DMS153 (cell line): ENCODE measurements around the gene RALGAPA2.
"Not testable (repeated sequence)": the region's sequence is repeated elsewhere in the genome, so short reads cannot be mapped to it uniquely, and the experiment has no call there.

Experiments used
- DNase-seq: peaks from one replicate; lab custom pipeline; 2025; lab: John Stamatoyannopoulos, UW

RALGAPA2 gene

DNA sequence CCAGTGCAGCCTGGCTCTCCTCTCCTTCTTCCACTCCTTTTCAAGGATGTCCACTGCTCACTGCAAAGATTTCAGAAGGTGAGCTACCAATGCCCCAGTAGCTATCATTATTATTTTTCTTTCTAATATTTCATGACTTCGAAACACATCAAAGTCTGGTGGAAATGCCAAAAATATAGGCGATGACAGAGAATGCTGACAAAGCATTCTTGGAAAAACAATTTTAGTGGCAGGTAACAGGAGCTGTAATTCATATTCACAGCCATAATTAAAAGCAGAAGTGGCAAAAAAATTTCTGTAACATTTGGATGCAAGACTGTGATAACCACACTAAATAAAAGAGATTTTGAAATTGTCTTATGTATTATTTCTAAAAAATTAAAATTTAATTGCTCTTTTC lies 133.6 kb downstream of the RALGAPA2 start:
- DNase-seq = no peak

DNA sequence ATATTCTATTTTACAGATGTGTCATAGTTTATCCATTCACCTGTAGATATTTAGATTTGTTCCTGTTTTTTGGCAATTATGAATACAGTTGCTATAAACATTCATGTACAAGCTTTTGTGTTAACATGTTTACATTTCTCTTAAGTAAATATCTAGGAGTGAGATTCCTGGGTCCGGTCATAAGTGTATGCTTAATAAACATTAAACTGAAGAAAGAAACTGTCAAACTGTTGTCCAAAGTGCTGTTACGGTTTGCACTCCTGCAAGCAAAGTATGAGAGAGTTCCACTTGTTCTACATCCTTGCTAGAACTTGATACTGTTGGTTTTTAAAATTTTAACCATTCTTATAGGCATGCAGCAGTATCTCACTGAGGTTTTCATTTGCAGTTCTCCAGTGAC lies 138.6 kb downstream of the RALGAPA2 start:
- DNase-seq = no peak

DNA sequence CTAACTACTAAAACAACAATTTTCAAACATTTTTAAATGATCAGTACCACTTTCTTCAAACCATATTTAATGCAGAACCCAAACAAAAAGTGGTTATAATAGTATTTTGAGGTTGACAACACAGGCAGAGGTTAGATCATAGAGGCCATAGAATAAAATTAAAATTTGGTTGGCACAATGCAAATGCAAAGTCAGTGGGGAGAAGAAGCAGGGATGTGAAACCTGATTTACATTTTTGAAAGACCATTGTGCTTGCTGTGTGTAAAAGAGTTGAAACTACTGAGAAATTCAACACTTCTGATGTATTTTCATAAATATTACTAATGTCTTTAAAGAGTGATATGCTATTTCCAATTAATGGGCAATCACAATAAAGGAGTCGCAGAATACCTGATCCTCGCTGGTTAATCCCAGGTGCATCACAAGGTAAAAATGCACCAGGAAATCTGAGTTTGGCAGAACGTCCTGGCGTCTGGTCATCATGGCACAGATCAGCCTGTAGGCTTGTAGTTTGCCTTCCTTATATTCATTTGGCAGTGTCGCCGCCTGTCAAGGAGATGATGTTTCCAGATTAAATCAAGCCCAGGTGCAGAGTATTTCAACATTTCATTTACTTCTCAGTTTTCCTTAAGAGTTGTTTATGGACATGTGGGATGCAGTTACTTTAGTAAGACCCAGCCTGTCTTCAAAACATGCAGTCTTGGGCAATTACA lies 141.2 kb downstream of the RALGAPA2 start:
- DNase-seq = no peak

DNA sequence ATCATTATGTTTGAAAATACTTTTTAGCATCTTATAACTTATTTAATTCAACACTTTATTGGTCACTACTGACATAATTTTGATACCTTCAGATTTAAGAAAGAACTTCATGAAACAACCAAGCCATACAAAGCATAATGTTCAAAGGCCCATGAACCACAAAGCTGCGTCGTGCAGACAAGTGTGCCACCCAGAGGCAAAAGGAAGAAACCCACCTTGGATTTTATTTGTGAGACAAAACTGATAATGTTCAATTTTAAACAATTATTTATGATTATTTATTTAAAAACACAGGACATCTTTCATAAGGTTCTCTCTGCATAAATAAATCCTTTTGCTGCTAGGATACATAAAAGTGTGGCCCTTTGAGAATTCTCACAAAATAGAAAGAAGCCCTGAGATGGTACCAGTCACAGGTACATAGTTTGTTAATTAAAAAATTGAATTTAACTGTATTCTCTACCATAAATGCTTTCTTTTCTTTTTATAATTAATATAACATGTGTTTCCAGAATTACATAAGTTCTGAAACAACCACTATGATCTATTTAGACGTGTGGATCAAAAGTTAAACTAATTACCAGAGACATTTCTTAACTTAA lies 143.7 kb downstream of the RALGAPA2 start:
- DNase-seq = peak; percentile 35

DNA sequence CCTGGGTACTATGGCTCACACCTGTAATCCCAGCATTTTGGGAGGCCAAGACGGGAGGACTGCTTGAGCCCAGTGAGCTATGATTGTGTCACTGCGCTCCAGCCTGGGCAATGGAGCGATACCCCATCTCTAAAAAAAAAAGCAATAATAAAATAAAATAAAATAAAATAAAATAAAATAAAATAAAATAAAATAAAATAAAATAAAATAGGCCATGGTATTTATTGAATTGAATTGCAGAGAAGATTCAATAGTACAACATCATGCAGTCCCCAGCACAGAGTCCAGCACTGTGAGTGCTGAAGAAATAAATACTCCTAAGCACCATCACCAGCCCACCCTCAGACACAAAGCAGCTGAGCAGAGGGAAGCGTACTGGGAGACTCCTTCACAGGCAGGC lies 144.7 kb downstream of the RALGAPA2 start:
- no peak for DNase-seq

DNA sequence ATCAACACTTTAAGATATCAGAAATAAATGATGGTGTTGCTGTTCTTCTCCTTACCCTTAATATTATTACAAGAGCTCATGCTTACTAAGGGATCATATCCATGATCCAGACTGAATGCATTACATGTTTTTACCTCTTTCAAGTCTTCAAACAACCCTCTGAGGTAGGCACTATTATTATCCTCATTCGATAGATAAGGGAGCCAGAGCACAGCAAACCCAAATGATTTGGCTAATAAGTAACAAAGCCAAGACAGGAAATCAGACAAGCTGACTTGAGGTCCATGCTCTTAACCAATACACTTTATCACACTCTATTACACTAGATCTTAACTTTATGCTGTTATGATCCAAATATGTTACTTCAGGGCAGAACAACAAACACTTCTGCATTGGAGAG lies 145.9 kb downstream of the RALGAPA2 start:
- DNase-seq = no peak

DNA sequence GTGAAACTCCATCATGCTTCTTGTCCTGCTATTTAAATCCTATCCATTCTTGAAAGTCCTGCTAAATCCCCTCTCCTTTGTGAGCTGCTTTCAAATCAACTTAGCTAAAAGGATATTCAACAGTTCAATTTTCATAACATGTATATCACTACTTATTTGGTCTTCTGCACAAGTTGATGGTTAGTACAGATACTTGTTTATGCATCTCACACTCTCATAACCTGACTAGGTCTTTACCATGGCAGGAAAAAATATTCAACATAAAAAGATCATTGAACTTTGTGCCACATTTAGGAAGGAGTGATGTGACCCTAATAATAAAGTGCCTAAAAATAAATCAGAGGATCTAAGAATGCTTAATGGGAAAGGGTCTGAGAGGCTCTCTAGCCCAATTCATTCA lies 148.2 kb downstream of the RALGAPA2 start:
- DNase-seq = no peak

DNA sequence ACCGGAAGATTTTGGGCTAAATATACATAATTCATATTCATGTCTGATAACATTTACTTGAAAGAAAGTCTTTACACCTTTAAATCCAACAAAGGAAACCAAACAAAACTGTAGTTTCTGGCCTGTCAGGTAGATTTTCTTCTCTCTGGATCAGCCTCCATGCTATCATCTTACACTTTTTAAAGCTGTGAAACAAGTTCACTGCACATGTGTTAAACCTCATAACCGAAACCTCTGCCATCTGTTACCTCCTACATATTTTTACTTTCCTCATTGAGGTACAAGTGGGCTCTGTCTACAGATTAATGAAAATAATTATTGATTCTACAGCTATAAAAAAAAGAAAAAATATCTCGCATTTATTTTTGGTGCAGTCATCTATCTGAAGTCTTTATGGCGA lies 149.9 kb downstream of the RALGAPA2 start:
- no peak for DNase-seq

DNA sequence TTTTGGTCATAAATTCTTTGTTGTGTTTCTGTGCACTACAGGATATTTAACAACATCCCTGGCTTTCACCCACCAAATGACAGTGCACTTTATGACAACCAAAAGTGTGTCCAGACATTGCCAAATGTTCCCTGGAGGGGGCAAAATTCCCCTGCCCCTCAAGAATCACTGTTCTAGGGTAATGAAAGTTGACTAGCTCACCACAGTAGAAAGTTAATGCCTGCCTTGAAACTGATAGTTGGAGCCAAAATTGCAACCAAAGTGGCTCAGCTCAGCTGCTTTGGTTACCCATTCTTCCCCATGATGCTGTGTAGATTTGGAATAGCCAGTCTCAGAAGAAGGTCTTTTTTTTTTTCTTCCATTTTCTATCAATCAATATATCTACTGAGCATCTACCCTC lies 150.6 kb downstream of the RALGAPA2 start:
- no peak for DNase-seq

DNA sequence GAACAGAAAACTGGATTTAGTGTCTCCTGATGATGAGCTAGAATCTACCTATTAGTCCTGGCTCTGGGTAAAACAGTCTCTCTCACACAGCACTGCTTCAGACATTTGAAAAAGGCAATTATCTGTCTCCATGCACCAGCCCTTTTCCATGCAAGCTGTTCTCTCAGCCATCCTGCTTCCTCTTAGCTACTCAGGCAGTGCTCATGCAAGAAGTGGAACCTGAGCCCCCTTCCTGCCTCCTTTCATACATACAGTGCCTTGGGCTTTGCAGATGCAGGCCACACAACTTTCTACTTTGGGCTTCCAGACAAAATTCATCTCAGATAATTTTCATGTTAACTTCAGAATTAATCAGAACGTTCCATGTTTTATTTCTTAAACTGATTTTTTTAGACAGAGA lies 151.3 kb downstream of the RALGAPA2 start:
- DNase-seq = no peak

DNA sequence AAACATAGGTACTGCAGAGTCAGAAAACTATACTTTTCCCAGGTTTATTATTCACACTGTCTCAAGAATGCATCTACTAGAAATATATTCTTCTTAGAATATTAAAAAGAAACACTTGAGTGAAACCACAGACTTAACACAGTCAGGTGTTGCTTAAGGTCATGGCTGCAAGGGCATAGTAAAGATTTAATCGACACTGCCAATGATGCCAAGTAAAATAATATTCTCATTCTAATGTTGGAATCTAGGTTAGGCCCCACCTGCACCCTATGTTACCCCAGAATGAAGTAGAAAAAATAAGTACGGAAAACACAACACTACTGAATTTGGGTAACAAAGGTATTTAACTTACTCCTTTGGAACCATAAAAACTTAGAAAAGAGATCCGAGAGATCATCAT lies 155.0 kb downstream of the RALGAPA2 start:
- no peak for DNase-seq

DNA sequence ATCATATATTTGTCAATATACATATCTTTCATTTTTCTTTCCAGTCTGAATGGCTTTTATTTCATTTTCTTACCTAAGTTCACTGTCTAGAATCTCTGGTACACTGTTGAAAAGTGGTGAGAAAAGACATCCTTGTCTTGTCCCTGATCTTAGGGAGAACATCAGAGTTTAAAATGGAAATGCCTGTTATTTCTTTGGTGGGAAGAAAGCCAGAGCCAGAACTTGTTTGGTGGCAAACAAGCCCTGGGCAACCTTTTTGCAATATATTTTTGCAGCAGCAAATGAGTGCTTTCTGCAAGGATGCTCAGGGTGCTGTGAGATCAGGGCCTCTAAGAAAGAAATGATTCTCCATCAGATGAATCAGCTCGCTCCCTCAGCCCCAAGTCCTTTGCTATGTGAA lies 156.6 kb downstream of the RALGAPA2 start:
- DNase-seq = no peak

DNA sequence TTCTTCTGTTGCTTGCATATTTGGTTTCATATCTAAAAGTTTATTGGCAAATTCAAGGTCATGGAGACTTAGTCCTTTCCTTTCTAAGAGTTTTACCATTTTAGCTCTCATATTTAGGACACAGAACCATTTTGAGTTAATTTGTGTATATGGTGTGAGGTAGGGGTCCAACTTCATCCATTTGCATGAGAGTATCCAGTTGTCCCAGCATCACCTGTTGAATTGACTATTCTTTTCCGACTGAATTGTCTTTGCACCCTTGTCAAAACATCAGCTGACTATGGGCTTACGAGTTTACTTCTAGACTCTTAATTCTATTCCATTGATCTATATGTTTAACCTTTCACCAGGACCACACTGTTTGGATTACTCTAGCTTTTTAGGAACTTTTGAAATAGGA lies 157.5 kb downstream of the RALGAPA2 start:
- DNase-seq = no peak

DNA sequence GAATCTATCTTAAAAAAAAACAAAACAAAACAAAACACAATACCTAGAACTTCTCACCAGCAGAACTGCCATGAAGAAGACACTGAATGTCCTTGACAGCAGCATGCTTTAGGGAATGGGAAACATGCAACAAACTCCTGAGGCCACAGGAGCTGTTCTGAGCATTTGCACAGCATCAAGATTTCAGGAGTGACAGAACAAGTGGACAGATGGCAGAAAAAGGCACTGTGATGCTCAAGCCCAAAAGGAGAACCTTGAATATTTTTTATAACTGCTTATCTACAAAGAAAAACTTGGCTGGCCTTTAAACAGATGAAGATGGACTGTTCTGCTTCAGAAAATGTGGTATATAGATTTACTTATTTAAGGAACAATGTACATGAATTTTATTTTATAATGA lies 158.9 kb downstream of the RALGAPA2 start:
- no peak for DNase-seq

DNA sequence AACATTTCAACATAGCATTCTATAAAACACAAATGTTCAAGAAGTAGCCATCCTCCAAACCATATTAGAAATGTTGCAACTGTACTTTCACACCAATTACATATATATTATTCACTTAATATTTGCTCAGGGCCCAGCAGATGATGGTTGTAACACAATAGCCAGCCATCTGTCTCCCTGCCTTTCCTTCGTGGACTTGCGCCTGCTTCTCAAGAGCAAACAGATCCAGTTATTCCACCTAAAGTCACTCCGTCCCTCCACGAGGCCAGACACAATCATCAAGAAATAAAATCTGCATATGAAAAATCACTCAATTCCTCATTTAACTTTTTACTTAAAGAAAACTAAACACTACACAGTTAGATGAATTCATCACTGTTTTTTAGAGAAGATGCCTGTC lies 160.4 kb downstream of the RALGAPA2 start:
- peak; percentile 61 for DNase-seq

DNA sequence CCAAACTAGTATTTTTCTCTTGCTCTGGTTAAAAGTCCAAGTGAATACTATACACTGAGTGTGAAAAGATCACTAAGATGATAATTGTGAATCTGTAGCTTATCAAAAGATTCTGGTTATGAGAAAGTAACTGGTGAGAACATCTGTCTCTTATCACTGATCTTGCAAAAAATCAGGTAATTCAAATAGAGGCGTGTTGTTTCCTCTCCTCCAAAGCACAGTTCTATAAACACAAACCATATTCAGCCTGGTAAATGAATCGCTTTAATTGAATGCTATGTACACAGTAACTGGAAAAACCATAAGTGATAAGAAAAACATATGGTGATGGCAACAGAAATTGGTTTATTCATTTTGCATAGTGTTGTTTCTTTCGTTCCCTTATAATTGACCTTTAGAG lies 161.0 kb downstream of the RALGAPA2 start:
- DNase-seq = peak; percentile 83

DNA sequence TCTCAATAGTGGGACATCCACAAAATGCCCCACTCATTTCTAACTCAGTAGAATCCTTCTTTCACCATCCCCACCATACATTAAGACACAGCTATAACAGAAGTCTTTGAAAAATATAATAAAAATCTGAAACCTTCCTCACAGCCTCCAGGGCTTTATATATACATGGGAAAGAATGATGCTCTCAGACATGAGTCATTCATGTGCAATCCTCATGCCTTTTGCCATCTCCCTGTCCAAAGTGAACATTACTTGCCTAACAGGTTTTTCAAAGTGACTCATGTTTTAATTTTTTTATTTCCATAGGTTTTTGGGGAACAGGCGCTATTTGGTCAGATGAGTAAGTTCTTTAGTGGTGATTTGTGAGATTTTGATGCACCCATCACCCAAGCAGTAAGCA lies 162.7 kb downstream of the RALGAPA2 start:
- DNase-seq = peak; percentile 60

DNA sequence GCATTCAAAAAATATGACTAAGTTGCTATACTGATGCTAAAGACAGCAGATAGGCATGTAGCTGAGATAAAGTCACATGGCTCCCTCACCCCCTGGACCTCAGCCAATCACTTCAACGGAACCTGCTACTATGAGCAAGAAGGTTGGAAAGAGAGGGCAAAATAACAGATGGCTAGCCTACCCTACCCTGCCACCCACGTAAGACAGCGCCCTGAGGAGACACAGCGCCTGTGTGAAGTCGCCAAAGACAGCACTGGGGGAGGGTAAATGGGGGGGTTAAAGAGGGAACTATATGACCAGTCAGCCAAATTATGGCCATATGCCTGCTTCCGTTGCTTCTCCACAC lies 163.2 kb downstream of the RALGAPA2 start:
- peak; percentile 43 for DNase-seq

DNA sequence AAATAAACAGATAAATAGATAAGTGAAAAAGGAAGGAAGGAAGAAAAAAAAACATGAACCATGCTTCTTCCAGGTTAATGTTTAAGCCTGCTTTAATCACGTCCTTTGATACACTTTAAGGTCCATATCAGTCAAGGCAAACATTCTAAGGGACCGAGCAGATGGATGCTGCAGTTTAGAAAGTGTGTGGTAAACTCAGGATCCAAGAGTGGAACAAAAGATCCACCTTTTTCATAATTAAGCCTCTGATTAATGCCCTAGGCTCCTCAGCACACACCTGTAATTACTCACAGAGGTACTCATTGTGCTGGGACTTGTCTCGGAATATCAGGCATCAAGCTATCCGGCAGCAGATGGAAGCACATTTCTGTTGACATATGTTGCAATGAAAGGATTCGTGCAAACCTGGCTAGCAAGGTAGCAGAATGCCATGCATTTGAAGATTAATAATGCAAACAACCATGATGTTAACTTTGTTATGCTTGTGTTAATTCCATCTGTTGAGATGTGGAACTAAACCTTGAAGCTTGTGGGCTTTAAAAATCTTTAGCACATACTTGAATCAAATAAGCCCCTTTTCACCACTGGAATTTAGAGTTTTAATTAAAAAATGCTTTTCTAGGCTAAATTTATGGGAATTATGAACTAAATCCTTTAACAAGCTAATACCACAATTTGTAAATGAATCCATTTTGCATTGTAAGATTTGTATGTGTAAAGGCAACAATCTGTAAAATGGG lies 163.7 kb downstream of the RALGAPA2 start:
- peak; percentile 84 for DNase-seq

DNA sequence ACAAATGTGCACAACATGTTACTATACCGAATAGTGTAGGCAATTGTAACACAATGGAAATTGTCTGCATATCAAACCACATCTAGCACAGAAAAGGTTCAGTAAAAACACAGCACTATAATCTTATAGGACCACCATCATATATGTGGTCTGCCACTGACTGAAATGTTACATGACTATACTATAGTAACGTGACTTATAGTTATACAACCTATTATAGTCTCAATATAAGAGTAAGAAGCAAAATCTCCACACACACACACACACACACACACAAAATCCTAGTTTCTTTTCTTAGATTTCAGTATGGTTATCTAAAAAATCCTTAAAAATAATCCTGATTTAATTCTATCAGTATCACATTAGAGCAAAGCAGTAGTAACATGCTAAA lies 164.6 kb downstream of the RALGAPA2 start:
- DNase-seq = no peak

DNA sequence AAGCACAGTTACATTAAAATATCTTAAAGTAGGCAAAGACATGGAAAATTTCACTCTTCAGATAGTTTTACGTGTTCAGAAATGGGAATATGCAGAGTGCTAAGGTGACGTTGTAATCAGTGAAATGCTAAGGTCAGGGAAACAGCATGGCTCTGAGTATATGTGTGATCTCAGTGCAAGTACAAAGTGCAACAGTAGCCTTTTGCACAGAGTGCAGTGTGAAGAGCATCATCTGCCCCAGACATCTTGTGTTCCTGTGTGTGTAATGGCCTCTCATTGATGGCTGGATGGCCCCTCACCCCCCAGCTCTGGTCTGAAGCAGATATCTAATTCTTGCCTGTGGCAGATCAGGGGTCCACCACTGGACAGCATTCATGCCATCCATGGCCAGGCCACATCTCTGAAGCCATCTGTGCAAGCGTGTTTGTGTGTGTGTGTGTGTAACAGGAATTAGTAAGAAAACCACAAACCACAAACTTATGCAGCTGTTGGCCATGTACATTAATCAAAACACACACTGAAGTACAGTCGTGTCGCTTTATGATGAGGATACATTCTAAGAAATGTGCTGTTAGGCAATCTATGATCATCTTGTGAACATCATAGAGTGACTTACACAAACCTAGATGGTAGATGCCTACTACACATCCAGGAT lies 165.1 kb downstream of the RALGAPA2 start:
- no peak for DNase-seq

DNA sequence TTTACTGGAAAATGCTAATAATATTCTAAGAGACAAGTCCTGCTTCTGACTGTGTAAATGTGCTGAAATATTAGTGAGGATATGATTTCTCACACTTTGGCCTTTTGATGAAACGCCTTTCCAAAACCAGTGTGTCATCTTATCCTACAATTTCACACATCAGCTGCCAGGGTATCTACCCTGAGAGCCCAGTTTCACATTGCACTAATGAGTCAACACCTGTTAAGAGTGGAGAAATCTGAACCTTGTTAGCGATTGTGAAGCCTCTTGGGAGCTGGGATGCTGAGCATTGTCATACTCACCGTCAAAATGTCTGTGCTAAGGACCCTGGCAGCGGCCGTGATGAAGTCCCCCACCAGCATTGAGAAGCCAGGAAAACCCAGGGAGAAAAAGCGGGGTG lies 166.0 kb downstream of the RALGAPA2 start:
- DNase-seq = peak; percentile 42

DNA sequence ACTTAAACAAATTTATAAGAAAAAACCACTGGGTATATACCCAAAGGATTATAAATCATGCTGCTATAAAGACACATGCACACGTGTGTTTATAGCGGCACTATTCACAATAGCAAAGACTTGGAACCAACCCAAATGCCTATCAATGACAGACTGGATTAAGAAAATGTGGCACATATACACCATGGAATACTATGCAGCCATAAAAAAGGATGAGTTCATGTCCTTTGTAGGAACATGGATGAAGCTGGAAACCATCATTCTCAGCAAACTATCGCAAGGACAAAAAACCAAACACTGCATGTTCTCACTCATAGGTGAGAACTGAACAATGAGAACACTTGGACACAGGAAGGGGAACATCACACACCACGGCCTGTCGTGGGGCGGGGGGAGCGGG lies 169.1 kb downstream of the RALGAPA2 start:
- DNase-seq = not testable (repeated sequence)
